H1 (cell line): Measurements from ENCODE around the gene CORO7. TPM values are rescaled to one million over a fixed set of nuclear protein-coding genes. Genes with fewer than 3 reads are reported as not detected.

Experiments used
- CHD1 ChIP-seq: IDR thresholded peaks from 2 replicates; pipeline ENCODE4 v1.6.1; 2012; ENCODE audit warnings: low read depth, low read length, improper control_type of control experiment
- CHD2 ChIP-seq: IDR thresholded peaks from 2 replicates; pipeline ENCODE4 v1.6.1; 2012; ENCODE audit warnings: low read length, improper control_type of control experiment
- FOSL1 ChIP-seq: IDR thresholded peaks from 2 replicates; pipeline ENCODE4 v1.6.1; 2011; ENCODE audit warnings: mild to moderate bottlenecking, low read depth, low read length, moderate library complexity; ENCODE audit not compliant: insufficient read depth
- PHF8 ChIP-seq: fragments of 200-600 bp; sonication (generic); conservative IDR thresholded peaks from 2 replicates; pipeline ENCODE4 v1.7.1; 2012; ENCODE audit warnings: low read depth, mild to moderate bottlenecking, inconsistent platforms, low read length, moderate library complexity
- polyA plus RNA-seq, 7 experiments: library from polyadenylated mRNA; depleted of rRNA in 3 of 7; stranded (reverse) in 5 of 7; unstranded in 2 of 7; fragments of >200 nt in 5 of 7; fragments of 200-250 nt in 2 of 7; gene quantifications; 1 replicate in 5 of 7; 2 replicates in 1 of 7; 4 replicates in 1 of 7; pipeline versions ENCODE4 v1.2.1 to v1.2.3, GENCODE V29; 2011 to 2013; ENCODE audit warnings: missing spikeins in 2 of 7, mixed read lengths in 2 of 7
- total RNA-seq: library from RNA; stranded (reverse); fragmentation: NEBNext Ultra II Directional; extraction: Animal tissue kit (Norgen Biotek cat#: 25700); gene quantifications from 2 replicates; pipeline ENCODE4 v1.2.1, GENCODE V29; 2021
- TF ChIP-seq, protein P1 (sequence below): IDR thresholded peaks from 2 replicates; pipeline ENCODE4 v1.6.1; 2011; ENCODE audit warnings: low read depth, mild to moderate bottlenecking, low read length; ENCODE audit not compliant: insufficient read depth
- TF ChIP-seq, protein P2 (sequence below): IDR thresholded peaks from 2 replicates; pipeline ENCODE4 v1.6.1; 2011; ENCODE audit warnings: low read length, improper control_type of control experiment

The CORO7 gene
- total and polyA plus RNA-seq, 2 of the 8 experiments (the other 6 are each of a cell fraction or from before 2014, with no cell fraction given) = 25.2 to 29.8 TPM

DNA sequence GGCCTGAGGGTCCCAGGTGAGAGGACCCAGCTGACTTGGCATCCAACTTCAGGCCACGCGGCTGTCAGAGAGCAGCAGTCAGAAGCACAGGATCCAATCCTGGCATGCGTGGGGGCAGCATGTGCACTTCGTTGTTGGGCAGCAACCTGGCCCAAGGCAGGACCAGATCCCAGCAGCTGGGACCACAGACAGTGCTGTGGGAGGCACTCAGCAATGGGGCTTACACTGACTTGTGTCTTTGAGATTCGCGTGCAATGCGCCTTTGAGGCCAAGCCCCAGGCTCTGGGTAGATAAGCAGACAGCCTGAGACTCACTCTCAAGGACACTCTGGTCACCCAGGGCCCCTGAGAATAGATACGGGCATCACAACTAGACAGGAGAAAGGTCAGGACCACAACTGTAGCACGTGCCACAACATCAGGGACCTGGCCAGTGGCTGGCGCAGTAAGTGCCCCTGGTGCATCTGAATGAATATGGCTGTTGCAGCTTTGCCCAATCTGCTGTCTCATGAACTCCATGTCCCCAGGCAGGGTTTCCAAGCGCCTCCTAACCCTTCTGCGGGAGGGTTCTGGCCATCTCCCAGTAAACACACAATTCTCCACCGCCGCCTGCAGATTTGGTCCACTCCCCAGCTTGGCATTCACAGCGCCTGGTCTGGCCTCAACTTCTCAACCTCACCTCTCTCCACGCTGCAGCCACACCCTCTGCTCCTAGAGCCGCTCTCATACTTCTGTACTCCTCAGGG lies 68.5 kb downstream of the CORO7 start (continued):
- TF ChIP-seq FOSL1 (no peak), PHF8 (no peak), CHD1 (no peak), CHD2 (no peak)
- TF ChIP-seq, protein P1, sequence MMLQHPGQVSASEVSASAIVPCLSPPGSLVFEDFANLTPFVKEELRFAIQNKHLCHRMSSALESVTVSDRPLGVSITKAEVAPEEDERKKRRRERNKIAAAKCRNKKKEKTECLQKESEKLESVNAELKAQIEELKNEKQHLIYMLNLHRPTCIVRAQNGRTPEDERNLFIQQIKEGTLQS = no peak
- TF ChIP-seq, protein P2, sequence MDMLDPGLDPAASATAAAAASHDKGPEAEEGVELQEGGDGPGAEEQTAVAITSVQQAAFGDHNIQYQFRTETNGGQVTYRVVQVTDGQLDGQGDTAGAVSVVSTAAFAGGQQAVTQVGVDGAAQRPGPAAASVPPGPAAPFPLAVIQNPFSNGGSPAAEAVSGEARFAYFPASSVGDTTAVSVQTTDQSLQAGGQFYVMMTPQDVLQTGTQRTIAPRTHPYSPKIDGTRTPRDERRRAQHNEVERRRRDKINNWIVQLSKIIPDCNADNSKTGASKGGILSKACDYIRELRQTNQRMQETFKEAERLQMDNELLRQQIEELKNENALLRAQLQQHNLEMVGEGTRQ = no peak
- TF ChIP-seq, all 59 proteins: peak for 0
